ENCODE results near the gene FXYD1.

GRCh38 chr19:35184267-35184666 lies 45.6 kb downstream of the FXYD1 start:
- no peak for TF ChIP-seq ELK1 (IDR thresholded peaks at IDR 0.05; ENCODE audit: low read depth, low read length)
- no peak for TF ChIP-seq CTCF (IDR thresholded peaks at IDR 0.05)
- no peak for TF ChIP-seq POLR2A (IDR thresholded peaks at IDR 0.05; ENCODE audit: low read length)
- TF ChIP-seq REST (IDR thresholded peaks at IDR 0.05) = no peak
- TF ChIP-seq CBX2 (IDR thresholded peaks at IDR 0.05; ENCODE audit: borderline replicate concordance, low read depth) = no peak
- no peak for TF ChIP-seq EHF (CRISPR knock-in tag; IDR thresholded peaks at IDR 0.05)
- TF ChIP-seq CHD2 (IDR thresholded peaks at IDR 0.05; ENCODE audit: low read length, partially characterized antibody) = no peak
- TF ChIP-seq MYC (IDR thresholded peaks at IDR 0.05; ENCODE audit: borderline replicate concordance, low read length) = no peak
- no peak for TF ChIP-seq ZNF302 (CRISPR knock-in tag; IDR thresholded peaks at IDR 0.05)
- TF ChIP-seq RNF2 (IDR thresholded peaks at IDR 0.05; ENCODE audit: borderline replicate concordance, low read depth) = no peak
- TF ChIP-seq BHLHE40 (IDR thresholded peaks at IDR 0.05; ENCODE audit: low read depth, low read length) = no peak
- TF ChIP-seq SMC3 (IDR thresholded peaks at IDR 0.05) = no peak
- TF ChIP-seq TP53 (CRISPR knock-in tag; IDR thresholded peaks at IDR 0.05) = no peak

Measured in A549 (cell line).